ENCODE data around the gene SIX1. TPM values are rescaled to one million over a fixed set of nuclear protein-coding genes. Genes with fewer than 3 reads are reported as not detected.

SIX1 gene
- total and polyA plus RNA-seq, 2 of the 13 experiments (the other 11 are each of a cell fraction or from before 2014, with no cell fraction given): 1.7 to 6.5 TPM

GRCh38 chr14:60645126-60645741 lies 4.0 kb downstream of the SIX1 start:
- H3K9ac ChIP-seq (ENCODE audit: insufficient read depth, low read depth, low read length): no peak overlapping the region
- no peak overlapping the region for H2AFZ ChIP-seq (ENCODE audit: low read length)
- no peak for FAIRE-seq
- CTCF ChIA-PET (ENCODE audit: low intra/inter-chr PET ratio, low total read pairs): no interaction called here
- no peaks in the 10 kb centered on the region for H3K36me3 ChIP-seq (replicated peaks in 1 of 2; ENCODE audit: control insufficient read depth in 1 of 2, insufficient read depth in 2 of 2, low read length in 2 of 2)
- no peaks in the 10 kb centered on the region for H4K20me1 ChIP-seq (ENCODE audit: insufficient read depth, low read length)
- H3K9me3 ChIP-seq (ENCODE audit: low read length): no peaks in the 10 kb centered on the region
- H3K79me2 ChIP-seq (ENCODE audit: insufficient read depth, low read length): peaks cover 44% of the 10 kb centered on the region
- ATAC-seq: no peak
- H3K27ac ChIP-seq (ENCODE audit: extremely low read length, insufficient read depth, low read length): no peak overlapping the region
- H3K4me3 ChIP-seq (replicated peaks in 1 of 3; ENCODE audit: insufficient read depth in 1 of 3, low read depth in 2 of 3, low read length in 3 of 3): no peak overlapping the region
- no peak overlapping the region for H3K4me2 ChIP-seq (ENCODE audit: low read depth, low read length)
- intact Hi-C loops (cut with micrococcal nuclease; ENCODE audit: unreplicated experiment) (loop anchor here (5.0 kb wide), 2 partner anchors 172 to 382 kb away; no protein-coding TSS in a partner anchor), in situ Hi-C loops (cut with HindIII; ENCODE audit: extremely low pct_ligation_motif_present, low pct_unique_long_range_greater_than_20kb) (no loop called here)
- H3K4me1 ChIP-seq (ENCODE audit: insufficient read depth, low read length): peaks cover 42% of the 10 kb centered on the region
- BruUV-seq (replicated peaks): no TSS peak
- no peak for DNase-seq (ENCODE audit: low spot score)
- TF ChIP-seq NR1H2 (CRISPR knock-in tag; IDR thresholded peaks at IDR 0.05; ENCODE audit: borderline replicate concordance, low read depth) (no peak), ZNF335 (CRISPR knock-in tag; IDR thresholded peaks at IDR 0.05) (no peak), PRDM4 (CRISPR knock-in tag; IDR thresholded peaks at IDR 0.05; ENCODE audit: borderline replicate concordance) (no peak), TEF (CRISPR knock-in tag; IDR thresholded peaks at IDR 0.05) (no peak), KLF11 (CRISPR knock-in tag; IDR thresholded peaks at IDR 0.05) (no peak), RCOR2 (CRISPR knock-in tag; IDR thresholded peaks at IDR 0.05) (no peak), ZNF749 (CRISPR knock-in tag; IDR thresholded peaks at IDR 0.05; ENCODE audit: borderline replicate concordance) (no peak), TBP (CRISPR knock-in tag; IDR thresholded peaks at IDR 0.05) (no peak), SP1 (IDR thresholded peaks at IDR 0.05) (no peak), SP1 (CRISPR knock-in tag; IDR thresholded peaks at IDR 0.05) (no peak), CHD4 (IDR thresholded peaks at IDR 0.05; ENCODE audit: borderline replicate concordance, low read length) (no peak), TERF1 (CRISPR knock-in tag; IDR thresholded peaks at IDR 0.05) (no peak), ELF3 (CRISPR knock-in tag; IDR thresholded peaks at IDR 0.05) (no peak), U2AF2 (IDR thresholded peaks at IDR 0.05; ENCODE audit: low read depth, low read length) (no peak)
- POLR2A ChIA-PET: no interaction called here
- WGBS (ENCODE audit: low lambda C conversion rate): 89% methylated on average over 2 of the region's 2 CpGs
- no peaks in the 10 kb centered on the region; a peak in 1 of 5 replicates for H3K27me3 ChIP-seq (ENCODE audit: control insufficient read depth in 1 of 2, insufficient read depth in 2 of 2, low read length in 2 of 2)
